NCI-H128 (cell line): ENCODE measurements around the gene KCNQ1OT1.

ENCODE experiments used
- DNase-seq: peaks from one replicate; lab custom pipeline; 2025; ENCODE audit not compliant: unreplicated experiment; lab: John Stamatoyannopoulos, UW

KCNQ1OT1 gene

GRCh38 chr11:2703363-2704141 lies 3.8 kb upstream of the KCNQ1OT1 start:
- DNase-seq: no peak

- no peak for DNase-seq
Observed at GRCh38 chr11:2702771-2703362, 3.1 kb upstream of the KCNQ1OT1 start.

- DNase-seq: no peak
Observed at GRCh38 chr11:2701898-2702434, 2.2 kb upstream of the KCNQ1OT1 start.

- DNase-seq: no peak
Observed at GRCh38 chr11:2701230-2701629, 1.4 kb upstream of the KCNQ1OT1 start.

- DNase-seq: peak; percentile 11
Observed at GRCh38 chr11:2700415-2701211, 819 bp upstream of the KCNQ1OT1 start.

- no peak for DNase-seq
Observed at GRCh38 chr11:2699185-2699530, 636 bp downstream of the KCNQ1OT1 start.

GRCh38 chr11:2698386-2699184 lies 1.2 kb downstream of the KCNQ1OT1 start:
- DNase-seq: no peak

GRCh38 chr11:2697866-2698265 lies 1.9 kb downstream of the KCNQ1OT1 start:
- no peak for DNase-seq

GRCh38 chr11:2696455-2696854 lies 3.3 kb downstream of the KCNQ1OT1 start:
- no peak for DNase-seq

GRCh38 chr11:2694995-2695939 lies 4.5 kb downstream of the KCNQ1OT1 start:
- no peak for DNase-seq

- DNase-seq: no peak
Observed at GRCh38 chr11:2694495-2694894, 5.3 kb downstream of the KCNQ1OT1 start.

- no peak for DNase-seq
Observed at GRCh38 chr11:2693271-2694261, 6.2 kb downstream of the KCNQ1OT1 start.

GRCh38 chr11:2691991-2692875 lies 7.6 kb downstream of the KCNQ1OT1 start:
- no peak for DNase-seq

GRCh38 chr11:2691355-2691761 lies 8.4 kb downstream of the KCNQ1OT1 start:
- DNase-seq: no peak

- no peak for DNase-seq
Observed at GRCh38 chr11:2690596-2691354, 9.0 kb downstream of the KCNQ1OT1 start.

- no peak for DNase-seq
Observed at GRCh38 chr11:2689651-2690575, 9.9 kb downstream of the KCNQ1OT1 start.
